Activated CD4-positive, alpha-beta T cell treated with anti-CD3 and anti-CD28 coated beads, Interleukin-2, amount 50 U/mL, for 16 hours (primary cell): ENCODE data around the gene DSTN.
A peak's percentile ranks its signal among the peaks of the same experiment; 100 is the strongest.

Experiments used
- DNase-seq: peaks from one replicate; pipeline ENCODE4 v3.0.0-alpha.2; 2020

Gene DSTN

GRCh38 chr20:17613328-17614175 lies 43.7 kb downstream of the DSTN start:
- DNase-seq: no peak

- DNase-seq: no peak
Observed at GRCh38 chr20:17614176-17614811, 44.4 kb downstream of the DSTN start.

DNA sequence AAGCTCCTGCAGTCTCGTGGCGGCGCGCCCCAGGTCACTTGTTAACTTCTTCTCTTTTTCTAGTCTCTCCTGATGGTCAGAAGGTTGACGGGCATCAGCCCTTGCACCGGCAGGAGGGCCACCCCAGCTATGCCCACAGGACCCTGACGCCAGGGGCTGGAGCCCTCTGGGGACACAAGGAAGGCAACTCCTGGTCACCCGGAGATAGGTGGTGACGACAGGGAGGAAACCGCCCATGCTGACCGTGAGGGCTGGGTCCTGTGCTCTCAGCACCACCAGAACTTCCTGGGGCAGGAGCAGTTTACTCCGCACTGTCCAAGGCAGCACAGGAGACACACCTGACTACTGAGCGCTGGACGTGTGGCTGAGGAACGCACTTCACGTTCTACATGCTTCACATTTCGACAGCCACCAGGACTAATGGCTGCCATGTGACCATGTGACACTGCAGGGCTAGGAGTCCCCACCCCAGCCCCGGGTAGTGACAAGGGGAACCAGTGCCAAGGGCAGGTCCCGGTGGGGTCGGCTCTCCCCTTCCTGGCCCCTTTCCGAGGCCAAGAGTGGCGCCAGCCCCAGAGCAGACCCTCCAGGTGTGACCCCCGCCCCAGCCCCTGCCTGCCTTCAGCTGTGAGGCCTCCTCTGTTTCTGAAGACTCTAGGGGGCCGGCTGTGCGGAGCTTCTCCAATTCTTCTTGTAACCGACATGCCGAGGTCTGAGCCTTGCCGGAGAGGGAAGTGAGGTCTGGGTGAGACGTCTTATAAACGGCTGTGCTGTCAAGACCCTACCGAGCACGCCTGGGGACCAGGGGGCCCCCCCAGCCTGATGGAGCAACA lies 45.2 kb downstream of the DSTN start:
- DNase-seq: no peak

GRCh38 chr20:17615645-17616479 lies 46.0 kb downstream of the DSTN start:
- DNase-seq: no peak

- DNase-seq: no peak
Observed at GRCh38 chr20:17616480-17617211, 46.8 kb downstream of the DSTN start.

DNA sequence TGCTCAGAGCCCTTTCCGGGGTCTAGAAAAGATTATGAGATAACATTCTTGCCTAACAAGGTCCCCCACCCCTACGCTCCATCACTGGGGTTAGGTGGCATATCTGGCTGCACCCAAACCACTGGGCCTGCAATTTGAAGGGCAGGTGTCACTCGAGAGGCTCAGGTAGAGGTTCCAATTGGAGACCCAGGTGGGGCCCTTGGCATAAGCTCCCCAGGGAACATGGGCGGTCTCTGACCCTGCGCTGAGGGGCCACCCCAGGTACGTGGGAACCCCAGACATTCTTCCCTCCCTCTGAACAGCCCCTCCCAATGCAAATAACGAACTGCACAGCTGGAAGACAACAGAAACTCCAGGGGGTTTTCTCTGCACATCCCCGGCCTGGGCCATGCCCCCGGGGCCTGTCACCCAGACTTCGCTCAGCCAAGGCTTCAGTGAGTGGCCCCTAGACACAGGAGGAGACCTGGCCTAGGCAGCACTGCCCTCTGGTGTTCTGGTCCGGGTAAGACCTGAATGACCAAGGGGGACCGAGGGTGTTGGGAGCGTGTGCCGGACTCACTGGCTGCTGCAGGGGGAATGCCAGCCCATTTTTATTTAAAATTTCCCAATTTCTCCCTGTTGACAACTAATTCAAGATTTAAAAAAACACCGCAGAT lies 47.5 kb downstream of the DSTN start:
- peak; percentile 37 for DNase-seq

GRCh38 chr20:17617868-17618672 lies 48.2 kb downstream of the DSTN start:
- no peak for DNase-seq

DNA sequence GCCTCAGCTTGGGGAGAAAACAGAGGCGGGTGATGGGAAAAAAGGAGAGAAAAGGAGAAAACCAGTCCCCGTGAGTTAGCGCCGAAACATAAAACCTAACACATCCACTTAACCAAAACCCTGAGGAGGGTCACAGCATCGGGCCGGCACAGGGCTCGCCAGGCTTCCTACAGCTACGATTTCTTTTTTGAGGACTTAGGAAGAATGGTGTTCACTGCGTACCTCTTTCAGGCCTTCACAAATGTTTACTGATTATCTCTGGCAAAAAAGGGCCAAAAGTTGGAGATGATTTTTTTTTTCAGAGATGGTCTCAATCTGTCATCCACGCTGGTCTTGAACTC lies 48.8 kb downstream of the DSTN start:
- no peak for DNase-seq

DNA sequence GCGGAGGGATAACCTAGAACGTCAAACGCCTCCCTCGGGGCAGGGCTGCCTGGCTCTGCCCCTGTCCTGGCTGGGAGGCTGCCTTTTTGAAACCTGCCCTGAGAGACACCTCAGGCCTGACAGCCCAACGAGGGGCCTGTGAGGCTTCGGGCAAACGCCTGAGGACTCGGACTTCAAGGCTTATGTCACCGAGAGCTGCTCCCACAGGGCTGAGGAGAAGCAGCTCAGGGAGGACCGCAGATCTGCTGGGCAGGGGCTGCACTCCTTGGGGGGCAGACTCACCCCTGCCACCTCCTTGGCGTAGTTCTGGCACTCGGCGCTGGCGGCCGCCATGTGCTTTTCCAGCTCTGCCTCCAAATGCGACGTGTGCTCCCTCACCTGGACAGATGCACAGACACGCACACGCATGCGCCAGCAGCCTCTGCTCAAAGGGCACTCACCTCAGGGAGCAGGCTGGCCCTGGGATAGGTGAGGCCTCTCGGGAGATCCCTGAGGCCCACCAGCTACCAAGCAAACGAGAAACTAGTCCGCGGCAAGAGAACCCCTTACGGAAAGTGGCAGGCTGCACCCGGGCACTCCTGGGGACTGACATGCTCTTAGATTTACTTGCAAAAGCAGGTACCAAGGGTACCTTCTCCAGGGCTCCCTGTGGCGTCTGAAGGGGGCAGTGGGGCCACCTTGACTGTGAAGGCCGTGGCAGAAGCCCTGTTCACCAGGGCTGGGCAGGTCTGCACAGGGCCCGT lies 49.6 kb downstream of the DSTN start:
- no peak for DNase-seq

DNA sequence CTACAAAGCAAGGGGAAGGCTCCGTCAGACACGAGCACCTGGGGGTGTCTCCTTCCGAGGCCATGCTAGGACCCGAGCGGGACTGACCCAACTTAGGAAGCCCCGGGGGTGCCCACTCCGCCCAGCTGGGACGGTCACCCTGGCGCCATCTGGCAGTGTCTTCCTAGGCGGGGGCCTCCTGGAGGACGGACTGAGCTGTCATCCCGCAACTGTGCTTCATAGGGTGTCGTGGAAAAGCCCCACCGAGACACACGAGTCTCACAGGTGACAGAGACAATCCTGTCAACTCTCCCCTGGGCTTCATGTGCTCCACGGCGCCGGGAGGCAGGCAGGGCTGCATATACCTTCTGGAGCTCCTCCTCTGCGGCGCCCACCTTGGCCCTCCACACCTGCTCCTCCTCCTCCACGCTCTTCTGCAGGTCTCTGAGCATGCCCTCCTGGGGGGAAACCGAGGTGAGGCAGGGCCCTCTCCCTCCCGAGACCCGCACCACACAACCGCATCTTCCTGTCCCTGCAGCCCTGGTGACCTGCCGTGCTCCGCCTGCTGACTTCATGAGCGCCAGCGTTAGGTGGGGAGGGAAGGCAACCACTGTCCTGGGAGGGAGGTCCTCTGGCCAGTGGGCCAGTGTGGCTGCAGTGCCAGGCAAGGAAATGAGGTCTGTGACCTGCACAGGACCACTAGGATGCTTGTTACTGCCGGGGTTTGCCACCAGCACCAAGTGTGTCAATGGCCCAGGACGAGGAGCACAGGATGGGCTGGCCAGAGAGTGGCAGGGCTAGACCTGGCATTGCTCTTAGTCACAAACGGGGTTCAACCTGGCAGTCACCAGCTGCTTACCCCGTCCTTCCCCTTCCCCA lies 50.7 kb downstream of the DSTN start:
- no peak for DNase-seq

GRCh38 chr20:17621229-17621968 lies 51.5 kb downstream of the DSTN start:
- no peak for DNase-seq

GRCh38 chr20:17622086-17622850 lies 52.4 kb downstream of the DSTN start:
- no peak for DNase-seq

- no peak for DNase-seq
Observed at GRCh38 chr20:17622851-17623508, 53.1 kb downstream of the DSTN start.

DNA sequence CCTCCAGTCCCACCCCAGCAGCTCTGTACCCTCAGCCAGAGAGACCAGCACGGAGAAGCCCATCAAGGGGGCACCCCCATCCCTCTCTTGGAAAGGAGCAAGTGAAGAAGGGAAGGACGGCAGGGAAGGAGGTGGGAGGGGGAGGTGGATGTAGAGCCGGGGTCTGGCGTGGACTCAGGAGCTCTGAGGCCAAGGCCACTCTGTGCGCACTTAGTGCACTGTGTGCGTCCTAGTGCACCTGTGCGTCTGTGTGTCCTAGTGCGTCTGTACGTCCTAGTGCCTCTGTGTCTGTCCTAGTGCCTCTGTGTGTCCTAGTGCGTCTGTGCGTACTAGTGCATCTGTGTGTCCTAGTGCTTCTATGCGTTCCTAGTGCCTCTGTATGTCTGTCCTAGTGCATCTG lies 54.2 kb downstream of the DSTN start:
- no peak for DNase-seq

DNA sequence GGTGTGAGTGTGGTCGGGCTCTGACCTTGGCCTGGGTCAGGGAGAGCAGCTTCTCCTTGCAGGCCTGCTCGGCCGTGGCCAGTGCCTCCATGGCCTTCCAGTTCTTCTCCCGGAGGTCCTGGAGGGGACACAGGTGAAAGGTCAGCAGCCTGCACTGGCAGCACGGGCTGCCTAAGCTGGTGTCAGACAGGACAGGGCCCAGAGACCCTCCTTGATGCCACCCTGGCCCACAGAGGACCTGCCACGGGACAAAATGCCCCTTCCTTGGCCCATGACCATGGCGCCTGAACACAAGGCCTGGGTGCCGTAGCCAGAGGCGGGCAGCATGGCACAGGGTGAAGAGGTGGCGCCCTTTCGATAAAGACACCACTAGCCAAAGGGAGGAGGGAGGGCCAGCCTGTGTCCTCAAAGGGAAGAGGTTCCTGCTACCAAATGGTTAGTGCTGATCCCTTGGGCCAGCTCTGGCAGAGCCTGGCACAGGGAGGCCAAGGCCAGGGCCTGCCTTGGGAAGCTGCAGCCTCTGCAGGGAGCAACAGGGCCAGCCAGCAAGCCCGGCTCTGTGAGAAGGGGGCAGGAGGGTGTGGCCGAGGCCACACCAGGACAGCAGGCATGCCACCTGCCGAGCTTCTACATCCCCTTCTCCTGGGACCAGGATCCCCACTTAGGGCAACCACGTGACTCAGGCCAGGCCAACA lies 54.8 kb downstream of the DSTN start:
- no peak for DNase-seq
